Body of pancreas (tissue), 4 donors: ENCODE data around the gene STK25. TPM values are rescaled to one million over a fixed set of nuclear protein-coding genes. Genes with fewer than 3 reads are reported as not detected.

Experiments
- ATAC-seq: fragments of 150-250 bp; one replicate; pipeline ENCODE4 v1.9.1; 2016
- DNase-seq, 4 donors: peaks; one replicate each; pipeline ENCODE4 v3.0.0-alpha.2; 2019
- H3K27ac ChIP-seq, 4 donors: fragments of 200-600 bp; sonication (generic); 1 replicate in 3 of 4; 2 replicates in 1 of 4; pipeline versions ENCODE4 v1.5.1 to v1.6.1; 2016 to 2019; ENCODE audit warnings: mild to moderate bottlenecking in 1 of 4, mixed read lengths in 1 of 4, moderate library complexity in 1 of 4
- H3K27me3 ChIP-seq, 2 donors: fragments of 200-600 bp; sonication (generic); one replicate each; pipeline ENCODE4 v1.6.0; 2016; ENCODE audit warnings: mild to moderate bottlenecking in 1 of 2
- H3K36me3 ChIP-seq, 2 donors: fragments of 200-600 bp; sonication (generic); replicated peaks in 1 of 2; 2 replicates each; pipeline ENCODE4 v1.5.1; 2016; ENCODE audit warnings: low read depth in 2 of 2; ENCODE audit not compliant: insufficient read depth in 1 of 2
- H3K4me1 ChIP-seq: fragments of 200-600 bp; sonication (generic); one replicate; pipeline ENCODE4 v1.6.0; 2016
- H3K4me3 ChIP-seq, 2 donors: fragments of 200-600 bp; sonication (generic); 1 replicate in 1 of 2; 2 replicates in 1 of 2; pipeline ENCODE4 v1.5.1; 2016 to 2019
- H3K9me3 ChIP-seq, 3 donors: fragments of 200-600 bp; sonication (generic); 1 replicate in 2 of 3; 2 replicates in 1 of 3; pipeline ENCODE4 v1.5.1; 2016
- CTCF ChIP-seq, 7 experiments: fragments of 450-650 bp in 4 of 7; fragments of 200-600 bp in 3 of 7; sonication (generic) in 3 of 7; IDR thresholded peaks; one replicate each; pipeline ENCODE4 v1.5.1; 2016 to 2019; ENCODE audit warnings: antibody characterized with exemption in 7 of 7
- POLR2A ChIP-seq, 3 donors: fragments of 450-650 bp; IDR thresholded peaks; one replicate each; pipeline ENCODE4 v1.6.1; 2016; ENCODE audit warnings: antibody characterized with exemption in 3 of 3, mild to moderate bottlenecking in 2 of 3
- WGBS, 2 donors: methylation state at CpG; one replicate each; pipeline ENCODE4 v1.1.5; 2017; 5-methylcytosine and 5-hydroxymethylcytosine counted together
- intact Hi-C: fragments of 100-400 bp; cut with DNase I; formaldehyde crosslinking; loops from one replicate; pipeline ENCODE4 v1.15.1; 2023
- total RNA-seq, 2 donors: library from RNA; depleted of rRNA; stranded (reverse); fragments of >200 nt; gene quantifications; one replicate each; pipeline ENCODE4 v1.1.0, GENCODE V29; 2016

Gene STK25
- total RNA-seq, 2 donors from 2014 or later = 129 to 144 TPM

GRCh38 chr2:241461693-241462677, 46.4 kb downstream of the STK25 start:
- DNase-seq (peak; percentile 24 to 53 (median 48)), ATAC-seq (peak; percentile 74)
- Histone ChIP-seq H3K4me1 (peaks cover 24% of the 10 kb centered on the region), H3K9me3 (no peaks in the 10 kb centered on the region), H3K4me3 (no peak overlapping the region), H3K36me3 (no peaks in the 10 kb centered on the region), H3K27me3 (no peaks in the 10 kb centered on the region), H3K27ac (peak overlapping the region; percentile 50 to 78 (median 68))
- intact Hi-C loops = no loop called here
- 32 to 34% methylated on average over 17 to 19 of the region's 19 CpGs for WGBS, 2 donors
- TF ChIP-seq POLR2A (IDR thresholded peaks at IDR 0.05) (peak in 1 of 3 donors; percentile 24), CTCF (IDR thresholded peaks at IDR 0.05) (no peak)

GRCh38 chr2:241460631-241461030, 47.8 kb downstream of the STK25 start:
- Histone ChIP-seq H3K4me1 (peaks cover 24% of the 10 kb centered on the region), H3K27me3 (no peaks in the 10 kb centered on the region), H3K27ac (peak overlapping the region in 1 of 4 donors; percentile 67), H3K36me3 (no peaks in the 10 kb centered on the region), H3K9me3 (no peaks in the 10 kb centered on the region), H3K4me3 (no peak overlapping the region)
- peak in 2 of 4 donors; percentile 28 to 30 for DNase-seq
- ATAC-seq = no peak
- 30 to 52% methylated on average over 2 to 3 of the region's 3 CpGs for WGBS, 2 donors
- intact Hi-C loops = no loop called here
- TF ChIP-seq CTCF (IDR thresholded peaks at IDR 0.05) (no peak), POLR2A (IDR thresholded peaks at IDR 0.05) (no peak)

GRCh38 chr2:241459520-241459919, 48.9 kb downstream of the STK25 start:
- Histone ChIP-seq H3K27ac (no peak overlapping the region), H3K36me3 (no peaks in the 10 kb centered on the region), H3K27me3 (no peaks in the 10 kb centered on the region), H3K4me3 (no peak overlapping the region), H3K4me1 (peaks cover 24% of the 10 kb centered on the region), H3K9me3 (no peaks in the 10 kb centered on the region)
- no peak for TF ChIP-seq CTCF (IDR thresholded peaks at IDR 0.05)
- TF ChIP-seq POLR2A (IDR thresholded peaks at IDR 0.05) = no peak
- WGBS, 2 donors = 93 to 99% methylated on average over 11 to 12 of the region's 13 CpGs
- intact Hi-C loops = no loop called here
- ATAC-seq (no peak), DNase-seq (no peak)

- 93% methylated on average over 5 of the region's 5 CpGs; no CpG with 5 or more reads in 1 of the 2 donors for WGBS, 2 donors
- no peak overlapping the region for H3K4me3 ChIP-seq
- no peaks in the 10 kb centered on the region for H3K27me3 ChIP-seq
- peak in 1 of 4 donors; percentile 25 for DNase-seq
- peaks cover 24% of the 10 kb centered on the region for H3K4me1 ChIP-seq
- H3K27ac ChIP-seq = no peak overlapping the region
- ATAC-seq = no peak
- H3K9me3 ChIP-seq = no peaks in the 10 kb centered on the region
- no peak for TF ChIP-seq POLR2A (IDR thresholded peaks at IDR 0.05)
- no peak for TF ChIP-seq CTCF (IDR thresholded peaks at IDR 0.05)
- intact Hi-C loops = no loop called here
- no peaks in the 10 kb centered on the region for H3K36me3 ChIP-seq
Measured at GRCh38 chr2:241458687-241459086, 49.7 kb downstream of the STK25 start.
